Neuronal stem cell (in vitro differentiated cells): ENCODE measurements around the gene TBC1D3I.
"Not testable (repeated sequence)": the region's sequence is repeated elsewhere in the genome, so short reads cannot be mapped to it uniquely, and the experiment has no call there.

Source experiments
- DNase-seq: peaks from one replicate; pipeline ENCODE4 v3.0.0-alpha.2; 2013; ENCODE audit warnings: low spot score
- H2AFZ ChIP-seq: one replicate; pipeline ENCODE4 v1.6.1; 2013; ENCODE audit warnings: mild to moderate bottlenecking, low read length, inconsistent platforms
- H2AK5ac ChIP-seq: 2 replicates; pipeline ENCODE4 v1.6.1; 2013; ENCODE audit warnings: low read depth, mild to moderate bottlenecking, inconsistent platforms, low read length, moderate library complexity, mixed read lengths
- H2BK120ac ChIP-seq: 2 replicates; pipeline ENCODE4 v1.6.1; 2013; ENCODE audit warnings: low read depth, mild to moderate bottlenecking, inconsistent platforms, low read length, moderate library complexity, mixed read lengths
- H2BK12ac ChIP-seq: one replicate; pipeline ENCODE4 v1.6.1; 2013; ENCODE audit warnings: low read length, inconsistent platforms
- H2BK15ac ChIP-seq: 2 replicates; pipeline ENCODE4 v1.6.1; 2013; ENCODE audit warnings: mild to moderate bottlenecking, low read length, inconsistent platforms, mixed read lengths
- H2BK5ac ChIP-seq: one replicate; pipeline ENCODE4 v1.6.1; 2013; ENCODE audit warnings: inconsistent platforms, mild to moderate bottlenecking, low read length, moderate library complexity
- H3K14ac ChIP-seq: one replicate; pipeline ENCODE4 v1.6.1; 2013; ENCODE audit warnings: low read length, inconsistent platforms
- H3K18ac ChIP-seq: 2 replicates; pipeline ENCODE4 v1.6.1; 2013; ENCODE audit warnings: low read length, inconsistent platforms
- H3K23ac ChIP-seq: 2 replicates; pipeline ENCODE4 v1.6.1; 2013; ENCODE audit warnings: low read depth, mild to moderate bottlenecking, mixed read lengths, low read length, inconsistent platforms; ENCODE audit not compliant: poor library complexity
- H3K27ac ChIP-seq: replicated peaks from 3 replicates; pipeline ENCODE4 v1.5.1; 2013; ENCODE audit warnings: low read length, inconsistent platforms
- H3K27me3 ChIP-seq, 3 experiments: 2 replicates each; pipeline ENCODE4 v1.6.1; 2013; ENCODE audit warnings: low read length in 3 of 3, mild to moderate bottlenecking in 2 of 3, inconsistent platforms in 1 of 3, low read depth in 1 of 3, mixed read lengths in 1 of 3, moderate library complexity in 1 of 3; ENCODE audit not compliant: control insufficient read depth in 3 of 3, insufficient read depth in 3 of 3
- H3K36me3 ChIP-seq, 2 donors: replicated peaks in 1 of 2; 2 replicates each; pipeline ENCODE4 v1.6.1; 2013; ENCODE audit warnings: low read length in 2 of 2; ENCODE audit not compliant: control insufficient read depth in 2 of 2, insufficient read depth in 2 of 2
- H3K4ac ChIP-seq: 2 replicates; pipeline ENCODE4 v1.6.1; 2013; ENCODE audit warnings: inconsistent platforms, mild to moderate bottlenecking, low read length, moderate library complexity
- H3K4me1 ChIP-seq, 2 donors: 1 replicate in 1 of 2; 2 replicates in 1 of 2; pipeline ENCODE4 v1.6.1; 2013; ENCODE audit warnings: low read length in 2 of 2, low read depth in 1 of 2; ENCODE audit not compliant: control insufficient read depth in 2 of 2, insufficient read depth in 1 of 2
- H3K4me2 ChIP-seq: one replicate; pipeline ENCODE4 v1.6.1; 2013; ENCODE audit warnings: mild to moderate bottlenecking, low read length, inconsistent platforms; ENCODE audit not compliant: insufficient read depth, poor library complexity, severe bottlenecking
- H3K4me3 ChIP-seq, 2 donors: 2 replicates each; pipeline ENCODE4 v1.5.1; 2013; ENCODE audit warnings: low read length in 2 of 2, mild to moderate bottlenecking in 2 of 2, inconsistent platforms in 1 of 2, moderate library complexity in 1 of 2
- H3K79me1 ChIP-seq: one replicate; pipeline ENCODE4 v1.6.1; 2013; ENCODE audit warnings: low read depth, mild to moderate bottlenecking, inconsistent platforms, low read length, moderate library complexity
- H3K9ac ChIP-seq: one replicate; pipeline ENCODE4 v1.6.1; 2013; ENCODE audit warnings: mild to moderate bottlenecking, low read depth, low read length, inconsistent platforms; ENCODE audit not compliant: poor library complexity
- H3K9me3 ChIP-seq, 2 donors: replicated peaks in 1 of 2; 2 replicates each; pipeline versions ENCODE3 to v1.6.1; 2013; ENCODE audit warnings: low read length in 2 of 2, mild to moderate bottlenecking in 2 of 2, inconsistent platforms in 1 of 2, low read depth in 1 of 2, mixed read lengths in 1 of 2, moderate library complexity in 1 of 2; ENCODE audit not compliant: control insufficient read depth in 2 of 2, insufficient read depth in 1 of 2
- H4K8ac ChIP-seq: one replicate; pipeline ENCODE4 v1.6.1; 2013; ENCODE audit warnings: low read depth, mild to moderate bottlenecking, inconsistent platforms, low read length, moderate library complexity
- H4K91ac ChIP-seq: one replicate; pipeline ENCODE4 v1.6.1; 2013; ENCODE audit warnings: low read length, low read depth, mild to moderate bottlenecking, inconsistent platforms; ENCODE audit not compliant: poor library complexity
- WGBS, 2 donors: extraction: QIAGEN DNeasy Blood & Tissue Kit; methylation state at CpG; one replicate each; pipeline ENCODE4 v1.1.7; 2013; ENCODE audit warnings: missing lambda C conversion rate in 2 of 2, mixed read lengths in 1 of 2; ENCODE audit not compliant: insufficient read length in 2 of 2, insufficient replicate concordance in 1 of 2; ENCODE audit errors: extremely low coverage in 2 of 2; 5-methylcytosine and 5-hydroxymethylcytosine counted together

Gene TBC1D3I

DNA sequence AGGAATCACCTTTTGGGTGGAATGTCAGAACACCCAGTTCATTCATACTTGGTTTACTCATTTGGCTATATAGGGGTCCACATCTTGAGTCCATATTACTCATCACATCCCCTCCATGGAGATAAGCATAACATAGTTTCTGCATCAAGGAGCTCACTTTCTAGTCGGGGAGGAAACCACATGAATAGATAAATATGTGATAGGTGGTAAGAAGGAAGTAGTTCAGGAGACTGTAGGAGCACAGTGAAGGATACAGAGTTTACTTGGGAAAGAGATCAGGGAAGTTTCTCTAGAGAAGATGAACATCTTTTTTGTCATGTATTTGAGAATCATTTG, 57.9 kb downstream of the TBC1D3I start:
- not testable (repeated sequence) for H3K18ac ChIP-seq, H3K4me1 ChIP-seq, H3K23ac ChIP-seq, H3K27me3 ChIP-seq, H2BK12ac ChIP-seq, H3K27ac ChIP-seq, H2BK15ac ChIP-seq, H2BK120ac ChIP-seq, H4K8ac ChIP-seq, H3K4me3 ChIP-seq, H3K9ac ChIP-seq, H3K4ac ChIP-seq, H4K91ac ChIP-seq, H2AFZ ChIP-seq, H3K4me2 ChIP-seq, H2BK5ac ChIP-seq, H3K36me3 ChIP-seq, H2AK5ac ChIP-seq, H3K14ac ChIP-seq, H3K79me1 ChIP-seq, DNase-seq, H3K9me3 ChIP-seq
- no CpG with 5 or more reads among the region's 1 CpG for WGBS, 2 donors

DNA sequence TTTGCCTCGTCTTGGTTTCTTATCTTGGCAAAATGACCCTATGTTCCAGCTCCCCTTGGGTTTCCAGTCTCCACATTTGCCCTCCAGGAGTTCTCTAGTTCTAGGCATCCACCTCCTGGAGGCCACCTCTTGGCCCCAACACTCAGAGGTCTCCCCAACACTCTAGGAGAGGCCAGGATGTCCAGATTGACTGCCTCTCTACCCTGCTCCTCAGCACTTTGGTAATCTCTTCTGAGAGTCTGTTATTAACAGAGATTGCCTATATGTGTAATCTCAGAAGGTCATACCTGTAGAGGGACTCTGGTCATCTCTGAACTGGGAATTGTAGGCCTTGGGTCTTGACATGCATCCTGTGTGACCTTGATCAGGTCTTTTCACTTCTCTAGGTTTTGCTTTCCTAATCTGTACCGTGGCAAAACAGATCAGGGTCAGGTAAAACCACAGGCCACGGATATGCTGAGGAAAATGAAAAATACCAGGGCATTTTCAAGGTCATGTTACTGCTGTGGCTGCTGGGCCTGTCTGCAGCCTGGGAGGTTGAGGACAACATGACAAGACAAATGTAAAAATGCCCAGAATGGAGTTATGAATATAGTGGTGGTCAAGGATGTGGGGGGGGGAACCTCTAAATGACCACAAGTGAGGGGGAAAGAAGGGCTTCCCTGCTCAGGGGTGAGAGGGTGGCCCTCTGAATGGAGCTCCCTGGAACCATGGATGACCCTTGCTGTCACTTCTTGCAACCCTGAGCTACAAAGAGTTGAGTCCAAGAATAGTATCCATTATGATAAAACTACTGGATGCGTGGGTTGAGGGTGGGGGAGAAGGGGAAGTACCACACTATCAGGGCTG, 58.5 kb downstream of the TBC1D3I start:
- no peaks in the 10 kb centered on the region for H3K9me3 ChIP-seq
- no peak overlapping the region for H4K91ac ChIP-seq
- H3K27ac ChIP-seq: no peak overlapping the region
- H3K4me3 ChIP-seq: no peak overlapping the region
- H2BK15ac ChIP-seq: no peak overlapping the region
- H2BK5ac ChIP-seq: no peak overlapping the region
- no peaks in the 10 kb centered on the region for H3K79me1 ChIP-seq
- H2AFZ ChIP-seq: no peak overlapping the region
- no peak overlapping the region for H2BK120ac ChIP-seq
- no peak overlapping the region for H3K14ac ChIP-seq
- H3K23ac ChIP-seq: no peak overlapping the region
- no peak overlapping the region for H2AK5ac ChIP-seq
- H4K8ac ChIP-seq: no peak overlapping the region
- WGBS, 2 donors: no CpG with 5 or more reads among the region's 4 CpGs
- H3K4me1 ChIP-seq: peaks cover 0 to 9% of the 10 kb centered on the region in 2 donors
- H3K18ac ChIP-seq: no peak overlapping the region
- H3K4ac ChIP-seq: no peak overlapping the region
- H3K9ac ChIP-seq: no peak overlapping the region
- H3K27me3 ChIP-seq: peaks cover 0 to 1% (median 0%) of the 10 kb centered on the region in 3 experiments
- no peak overlapping the region for H3K4me2 ChIP-seq
- H3K36me3 ChIP-seq: no peaks in the 10 kb centered on the region
- H2BK12ac ChIP-seq: no peak overlapping the region
- DNase-seq: no peak

DNA sequence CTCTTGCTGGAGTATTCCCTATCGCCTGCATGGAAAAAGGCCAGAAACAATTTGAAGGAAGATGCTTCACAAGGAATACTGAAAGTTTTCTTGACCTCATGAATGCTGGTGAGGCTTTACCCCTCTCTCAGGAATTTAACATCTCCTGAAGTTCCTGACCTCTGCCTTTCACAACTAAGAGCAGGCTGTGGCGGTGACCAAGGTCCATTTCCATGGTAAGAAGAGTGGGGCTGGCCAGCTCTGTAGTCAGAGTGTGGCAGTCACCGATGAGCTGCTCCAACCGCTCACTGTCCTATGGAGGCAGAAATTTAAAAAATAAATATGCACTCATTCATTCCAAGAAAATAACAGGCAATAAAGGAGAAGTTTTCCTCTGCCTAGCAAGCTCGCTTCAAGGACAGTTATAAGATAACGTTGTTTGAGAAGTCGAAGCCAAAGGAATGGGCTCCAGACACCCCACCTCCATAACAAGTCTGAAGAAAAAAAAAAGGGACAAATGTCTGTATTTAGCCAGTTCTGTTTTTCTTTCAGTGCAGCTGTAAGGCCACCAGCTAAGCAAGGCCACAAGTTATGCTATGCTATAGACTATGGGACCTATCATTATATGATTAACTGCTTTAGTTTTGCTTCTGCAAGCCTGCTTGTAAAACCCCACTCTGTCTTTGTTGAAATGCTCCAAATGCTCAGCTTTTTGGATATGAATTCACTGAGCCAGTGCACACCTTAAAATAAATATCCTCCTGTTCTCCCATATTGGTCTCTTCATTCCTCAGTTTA, 59.5 kb downstream of the TBC1D3I start:
- Histone ChIP-seq H3K4ac (no peak overlapping the region), H3K4me1 (peaks cover 0 to 9% of the 10 kb centered on the region in 2 donors), H3K9ac (no peak overlapping the region), H4K8ac (no peak overlapping the region), H2BK120ac (no peak overlapping the region), H3K23ac (no peak overlapping the region), H2AK5ac (no peak overlapping the region), H3K4me3 (no peak overlapping the region), H3K27ac (no peak overlapping the region), H2BK15ac (no peak overlapping the region), H3K36me3 (no peaks in the 10 kb centered on the region), H2BK5ac (no peak overlapping the region), H3K9me3 (no peaks in the 10 kb centered on the region), H3K27me3 (peaks cover 0 to 1% (median 0%) of the 10 kb centered on the region in 3 experiments), H3K18ac (no peak overlapping the region), H2BK12ac (no peak overlapping the region), H4K91ac (no peak overlapping the region), H3K14ac (no peak overlapping the region), H3K79me1 (no peaks in the 10 kb centered on the region), H2AFZ (no peak overlapping the region), H3K4me2 (no peak overlapping the region)
- no peak for DNase-seq
- no CpG with 5 or more reads among the region's 7 CpGs for WGBS, 2 donors
